HG02981 (cell line): ENCODE results near the gene SH2D1B.
A peak's percentile ranks its signal among the peaks of the same experiment; 100 is the strongest.
"Not testable (repeated sequence)": the region's sequence is repeated elsewhere in the genome, so short reads cannot be mapped to it uniquely, and the experiment has no call there.

Experiments used
- ATAC-seq: cut with Tn5 transposase; IDR thresholded peaks from one replicate; pipeline ENCODE4 v1.9.1; 2021; ENCODE audit warnings: mild to moderate bottlenecking, moderate library complexity; ENCODE audit not compliant: unreplicated experiment

SH2D1B gene

GRCh38 chr1:162412002-162412401 is at the start of gene SH2D1B:
Gene SH2D1B, minus strand, starts transcription at chr1:162412136. Its CDS starts 120 bp downstream, at chr1:162412016.
- ATAC-seq = no peak

GRCh38 chr1:162458236-162458635 is 46.3 kb upstream of the SH2D1B start:
- ATAC-seq = peak; percentile 20

- ATAC-seq = no peak
Observed at GRCh38 chr1:162456323-162456722, 44.4 kb upstream of the SH2D1B start.

- not testable (repeated sequence) for ATAC-seq
Observed at GRCh38 chr1:162454361-162454760, 42.4 kb upstream of the SH2D1B start.

- ATAC-seq = no peak
Observed at GRCh38 chr1:162446946-162447345, 35.0 kb upstream of the SH2D1B start.

GRCh38 chr1:162444903-162445302 is 33.0 kb upstream of the SH2D1B start:
- no peak for ATAC-seq

GRCh38 chr1:162432977-162433713 is 21.2 kb upstream of the SH2D1B start:
- not testable (repeated sequence) for ATAC-seq

- ATAC-seq = no peak
Observed at GRCh38 chr1:162430583-162430982, 18.6 kb upstream of the SH2D1B start.

GRCh38 chr1:162422662-162423375 is 10.9 kb upstream of the SH2D1B start:
- ATAC-seq = no peak

GRCh38 chr1:162421258-162422164 is 9.6 kb upstream of the SH2D1B start:
- ATAC-seq = no peak

GRCh38 chr1:162420120-162420519 is 8.2 kb upstream of the SH2D1B start:
- no peak for ATAC-seq

- ATAC-seq = not testable (repeated sequence)
Observed at GRCh38 chr1:162419450-162419931, 7.6 kb upstream of the SH2D1B start.

GRCh38 chr1:162418584-162418983 is 6.6 kb upstream of the SH2D1B start:
- not testable (repeated sequence) for ATAC-seq

- ATAC-seq = no peak
Observed at GRCh38 chr1:162417650-162418049, 5.7 kb upstream of the SH2D1B start.

GRCh38 chr1:162416909-162417308 is 5.0 kb upstream of the SH2D1B start:
- ATAC-seq = no peak

- ATAC-seq = no peak
Observed at GRCh38 chr1:162416215-162416614, 4.3 kb upstream of the SH2D1B start.

- ATAC-seq = no peak
Observed at GRCh38 chr1:162407539-162407938, 4.4 kb downstream of the SH2D1B start.

- ATAC-seq = no peak
Observed at GRCh38 chr1:162406811-162407210, 5.1 kb downstream of the SH2D1B start.

GRCh38 chr1:162405800-162406199 is 6.1 kb downstream of the SH2D1B start:
- no peak for ATAC-seq

- no peak for ATAC-seq
Observed at GRCh38 chr1:162404550-162405160, 7.3 kb downstream of the SH2D1B start.
